CD4-positive, alpha-beta T cell treated with Interleukin-17A for 1 hour (primary cell): ENCODE measurements around the gene TCF7L2.

ENCODE experiments used
- DNase-seq: peaks from one replicate; pipeline ENCODE4 v3.0.0-alpha.2; 2020

Gene TCF7L2

DNA sequence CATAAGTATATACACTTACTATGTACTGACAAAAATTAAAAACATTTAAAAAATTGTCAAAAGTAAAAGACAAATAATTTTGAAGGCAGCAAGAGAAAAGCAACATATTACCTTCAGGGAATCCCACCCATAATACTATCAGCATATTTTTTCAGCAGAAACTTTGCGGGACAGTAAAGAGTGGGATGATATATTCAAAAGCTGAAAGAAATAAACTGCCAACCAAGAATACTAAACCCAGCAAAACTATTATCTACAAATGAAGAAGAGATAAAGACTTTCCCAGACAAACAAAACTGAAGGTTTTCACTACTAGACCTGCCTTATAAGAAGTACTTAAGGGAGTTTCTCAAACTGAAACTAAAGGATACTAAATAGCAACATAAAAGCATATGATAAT lies 257.9 kb downstream of the TCF7L2 start:
- no peak for DNase-seq

DNA sequence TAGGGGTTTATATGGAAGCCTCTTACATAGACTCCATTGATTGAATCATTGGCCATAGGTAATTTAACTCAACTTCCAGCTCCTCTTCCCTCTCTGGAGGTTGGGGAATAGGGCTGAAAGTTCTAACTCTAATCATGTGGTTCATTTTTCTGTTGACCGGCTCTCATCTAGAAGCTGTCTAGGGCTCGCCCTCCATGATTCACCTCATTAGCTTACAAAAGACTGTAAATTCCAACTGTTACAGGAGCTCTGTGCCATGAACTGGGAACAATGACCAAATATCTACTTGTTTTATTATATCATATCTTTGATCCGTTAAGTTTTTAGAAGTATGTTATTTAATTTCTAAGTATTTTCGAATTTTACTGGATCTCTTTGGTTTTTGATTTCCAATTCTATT lies 263.0 kb downstream of the TCF7L2 start:
- DNase-seq: no peak

GRCh38 chr10:113214331-113214730 lies 264.3 kb downstream of the TCF7L2 start:
- no peak for DNase-seq

DNA sequence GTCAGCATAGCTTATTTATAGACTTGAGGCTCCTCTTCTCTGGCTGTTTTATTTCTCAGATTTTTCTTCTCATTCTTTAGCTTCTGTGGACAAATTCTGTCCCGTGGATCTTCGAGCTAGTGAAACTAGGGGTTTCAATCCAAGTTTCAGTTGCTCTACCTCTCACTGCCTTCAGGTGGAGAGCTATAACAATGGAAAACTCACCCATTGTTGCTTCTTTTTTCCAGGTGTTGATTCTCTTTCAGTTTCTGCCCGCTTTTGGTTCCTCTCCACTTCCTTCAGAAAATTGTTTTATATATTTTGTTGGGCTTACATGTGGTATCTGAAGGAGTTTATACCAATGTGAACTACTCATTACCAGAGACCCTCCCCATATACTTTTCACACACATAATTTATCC lies 266.1 kb downstream of the TCF7L2 start:
- no peak for DNase-seq
